GM12873 (cell line): Measurements from ENCODE around the gene RPH3AL.

Experiments
- TF ChIP-seq, protein P1 (sequence below): IDR thresholded peaks from 2 replicates; pipeline ENCODE4 v1.5.1; 2012; ENCODE audit warnings: low read depth, mild to moderate bottlenecking, moderate library complexity, low read length, control low read depth; ENCODE audit not compliant: insufficient read depth; ENCODE audit errors: missing control alignments

Gene RPH3AL

DNA sequence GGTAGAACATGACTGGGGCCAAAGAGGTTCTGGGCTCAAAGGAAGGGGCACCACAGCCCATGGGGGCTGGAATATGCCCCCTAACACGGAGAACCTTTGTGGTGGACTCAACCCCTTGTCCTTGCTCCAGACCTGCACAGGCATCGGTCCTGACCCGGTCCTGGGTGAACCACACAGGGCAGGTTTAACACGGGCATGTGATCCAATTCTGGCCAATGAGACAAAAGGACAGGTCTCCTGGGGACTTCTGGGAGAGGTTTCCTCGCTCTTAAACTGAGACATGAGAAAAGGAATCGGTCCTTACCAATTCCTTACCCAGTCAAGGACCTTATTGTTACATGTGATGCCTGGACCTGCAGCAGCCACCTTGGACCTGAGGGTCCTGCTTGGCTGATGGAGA is 174.8 kb downstream of the RPH3AL start:
- TF ChIP-seq, protein P1, sequence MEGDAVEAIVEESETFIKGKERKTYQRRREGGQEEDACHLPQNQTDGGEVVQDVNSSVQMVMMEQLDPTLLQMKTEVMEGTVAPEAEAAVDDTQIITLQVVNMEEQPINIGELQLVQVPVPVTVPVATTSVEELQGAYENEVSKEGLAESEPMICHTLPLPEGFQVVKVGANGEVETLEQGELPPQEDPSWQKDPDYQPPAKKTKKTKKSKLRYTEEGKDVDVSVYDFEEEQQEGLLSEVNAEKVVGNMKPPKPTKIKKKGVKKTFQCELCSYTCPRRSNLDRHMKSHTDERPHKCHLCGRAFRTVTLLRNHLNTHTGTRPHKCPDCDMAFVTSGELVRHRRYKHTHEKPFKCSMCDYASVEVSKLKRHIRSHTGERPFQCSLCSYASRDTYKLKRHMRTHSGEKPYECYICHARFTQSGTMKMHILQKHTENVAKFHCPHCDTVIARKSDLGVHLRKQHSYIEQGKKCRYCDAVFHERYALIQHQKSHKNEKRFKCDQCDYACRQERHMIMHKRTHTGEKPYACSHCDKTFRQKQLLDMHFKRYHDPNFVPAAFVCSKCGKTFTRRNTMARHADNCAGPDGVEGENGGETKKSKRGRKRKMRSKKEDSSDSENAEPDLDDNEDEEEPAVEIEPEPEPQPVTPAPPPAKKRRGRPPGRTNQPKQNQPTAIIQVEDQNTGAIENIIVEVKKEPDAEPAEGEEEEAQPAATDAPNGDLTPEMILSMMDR: no peak

DNA sequence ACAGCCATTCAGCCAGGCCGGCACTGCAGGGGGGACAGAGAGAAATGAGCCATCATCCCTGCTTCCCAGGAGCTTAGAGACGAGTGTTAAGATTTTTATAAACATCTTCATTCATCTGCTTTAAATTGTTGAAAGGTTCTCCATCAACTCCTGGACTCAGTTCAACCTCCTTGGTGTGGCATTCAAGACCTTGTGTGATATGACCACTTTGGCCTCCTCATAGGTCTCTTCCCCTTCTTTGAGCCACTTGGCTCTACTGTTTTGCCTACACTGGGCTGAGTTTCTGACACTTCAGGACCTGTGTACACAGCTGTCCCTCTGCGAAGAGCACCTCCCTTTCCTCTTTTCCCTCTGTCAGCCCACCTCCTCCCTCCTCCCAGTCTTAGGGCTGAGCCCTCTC is 175.5 kb downstream of the RPH3AL start:
- TF ChIP-seq, protein P1: no peak

DNA sequence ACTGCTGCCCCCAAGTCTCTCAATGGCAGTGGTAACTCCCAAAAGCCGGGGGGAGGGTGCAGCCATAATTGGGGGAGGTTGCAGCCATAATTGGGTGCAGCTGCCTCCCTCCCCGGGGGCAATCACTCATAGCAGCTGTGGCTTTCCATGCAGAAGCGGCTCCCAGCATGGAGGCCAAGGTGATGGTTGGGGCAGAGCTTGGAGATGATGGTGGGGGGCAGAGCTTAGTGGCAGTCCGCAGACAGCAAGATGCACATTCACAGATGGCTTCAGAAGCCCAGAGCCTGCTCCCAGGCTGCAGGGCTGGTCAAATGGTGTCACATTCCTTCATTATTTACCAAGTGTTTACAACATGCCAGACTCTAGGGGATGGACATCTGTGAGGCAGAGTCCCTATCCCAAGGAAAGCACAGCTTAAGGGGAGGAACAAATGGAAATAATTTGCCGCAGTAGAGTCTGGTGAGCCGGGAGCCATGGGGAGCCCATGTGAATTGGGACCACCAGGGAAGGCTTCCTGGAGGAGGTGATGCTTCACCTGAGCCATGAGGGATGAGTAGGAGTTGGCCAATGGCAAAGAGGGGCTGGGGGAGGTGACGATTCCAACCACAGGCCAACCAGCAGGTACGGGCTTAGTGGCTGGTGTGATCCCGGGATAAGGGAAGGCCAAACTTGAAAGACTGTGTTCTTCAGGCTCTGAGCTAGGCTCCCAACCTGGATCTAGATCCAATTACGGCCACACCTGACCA is 179.3 kb downstream of the RPH3AL start:
- TF ChIP-seq, protein P1: no peak

DNA sequence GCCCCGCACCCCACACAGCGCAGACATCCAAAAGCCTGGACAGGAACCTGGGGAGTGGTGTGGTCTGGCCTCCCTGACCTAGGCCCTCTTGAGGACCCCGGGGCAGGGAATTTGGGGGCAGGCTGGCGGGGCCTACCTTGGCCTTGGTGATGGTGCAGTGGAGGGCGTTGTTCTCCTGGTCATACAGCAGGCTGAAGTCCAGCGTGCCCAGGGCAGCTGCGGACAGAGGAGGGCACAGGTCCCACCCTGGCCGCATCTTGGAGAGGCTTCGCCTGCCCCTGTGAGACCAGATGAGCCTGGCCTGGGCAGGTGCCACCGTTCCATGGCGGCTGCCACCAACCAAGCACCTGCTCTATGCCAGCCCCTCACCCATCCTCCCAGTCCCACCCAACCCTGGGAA is 180.2 kb downstream of the RPH3AL start:
- TF ChIP-seq, protein P1: no peak

DNA sequence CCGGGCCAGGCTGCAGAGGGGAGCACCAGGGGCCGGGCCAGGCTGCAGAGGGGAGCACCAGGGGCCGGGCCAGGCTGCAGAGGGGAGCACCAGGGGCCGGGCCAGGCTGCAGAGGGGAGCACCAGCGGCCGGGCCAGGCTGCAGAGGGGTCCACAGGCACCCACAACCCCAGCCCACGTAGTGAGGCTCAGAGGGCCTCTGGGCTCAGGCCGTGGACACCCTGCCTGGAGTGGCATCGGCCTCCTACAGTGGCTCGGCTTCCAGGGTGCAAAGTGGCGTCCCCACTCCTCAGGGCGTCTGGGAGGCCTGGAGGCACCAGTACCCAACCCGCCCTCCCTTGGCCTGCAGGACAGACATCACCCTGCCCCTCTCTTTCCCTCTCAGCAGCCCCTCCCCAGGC is 180.7 kb downstream of the RPH3AL start:
- TF ChIP-seq, protein P1: no peak

DNA sequence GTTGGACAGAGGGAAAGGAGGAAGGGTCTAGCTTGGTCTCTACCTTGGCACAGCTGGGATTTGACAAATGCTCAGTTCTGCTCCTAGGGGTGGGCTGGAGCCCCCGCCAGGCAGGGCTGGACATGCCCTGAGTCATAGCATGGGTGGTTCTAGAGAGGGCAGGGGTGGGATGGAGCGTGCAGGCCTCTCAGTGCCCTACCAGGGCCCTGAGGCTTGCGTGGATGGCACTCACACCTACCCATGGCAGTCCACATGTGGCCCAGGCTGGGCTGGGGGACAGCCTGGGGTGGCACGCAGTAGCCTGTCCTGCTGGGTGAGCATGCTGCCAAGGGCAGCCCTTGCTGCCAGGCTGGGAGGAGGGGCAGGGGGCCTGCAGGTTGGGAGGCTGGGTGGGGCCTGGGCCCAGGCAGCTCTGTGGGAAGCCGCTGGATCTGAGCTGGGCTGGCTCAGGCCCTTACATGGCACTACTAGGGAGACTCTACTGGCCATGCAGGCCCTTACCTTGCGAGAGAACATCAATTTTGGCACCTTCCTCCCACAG is 182.4 kb downstream of the RPH3AL start:
- TF ChIP-seq, protein P1: no peak

DNA sequence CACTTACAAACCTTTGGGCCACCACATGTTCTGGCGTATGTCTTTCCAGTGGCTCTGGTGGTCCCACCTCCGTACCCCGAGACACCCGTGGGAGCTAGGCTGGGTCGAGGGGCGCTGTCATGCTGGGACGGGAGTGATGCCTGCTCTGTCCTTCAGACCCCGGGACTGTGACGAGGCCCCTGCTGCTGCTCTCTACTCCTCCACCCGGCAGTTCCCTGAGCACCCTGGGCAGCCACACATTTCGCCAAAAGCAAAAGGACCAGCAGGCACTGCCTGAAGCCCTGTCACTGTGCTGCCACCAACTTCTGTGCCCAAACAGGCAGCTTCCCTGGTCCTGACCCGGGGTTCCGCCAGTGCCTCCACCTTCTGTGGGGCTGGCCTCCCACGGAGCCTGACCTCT is 186.7 kb downstream of the RPH3AL start:
- TF ChIP-seq, protein P1: no peak
